H54 (cell line): Measurements from ENCODE around the gene COA8.

ENCODE experiments used
- DNase-seq: peaks from one replicate; pipeline ENCODE4 v3.0.0; 2011; ENCODE audit warnings: low spot score, mixed read lengths; ENCODE audit not compliant: insufficient read length
- FAIRE-seq: peaks from 3 replicates; lab custom pipeline; 2011; peaks lifted over from hg19 to GRCh38; lab: Jason Lieb, UNC
- POLR2A ChIP-seq: IDR thresholded peaks from 2 replicates; pipeline ENCODE4 v1.6.1; 2011; ENCODE audit warnings: low read depth, mild to moderate bottlenecking, low read length

The COA8 gene

GRCh38 chr14:103562429-103563225, at the start of gene COA8, which contains the start of gene BAG5:
Gene COA8, plus strand, starts transcription at chr14:103562960. Its CDS starts 42 bp downstream, at chr14:103563002.
Gene BAG5, minus strand, starts transcription at chr14:103562657. Its CDS starts 1,493 bp downstream, at chr14:103561164.
- no peak for FAIRE-seq
- DNase-seq = peak; percentile 91
- peak; percentile 55 for TF ChIP-seq POLR2A

- FAIRE-seq (no peak), DNase-seq (no peak)
- TF ChIP-seq POLR2A = no peak
Measured at GRCh38 chr14:103514596-103515421, 48.0 kb upstream of the COA8 start.

- TF ChIP-seq POLR2A = no peak
- no peak for DNase-seq
- FAIRE-seq = no peak
Measured at GRCh38 chr14:103516426-103517173, 46.2 kb upstream of the COA8 start.

- no peak for FAIRE-seq
- DNase-seq = no peak
- TF ChIP-seq POLR2A = no peak
Measured at GRCh38 chr14:103517174-103517566, 45.6 kb upstream of the COA8 start.

- TF ChIP-seq POLR2A = no peak
- FAIRE-seq (no peak), DNase-seq (no peak)
Measured at GRCh38 chr14:103517721-103518421, 44.9 kb upstream of the COA8 start.

- DNase-seq (peak; percentile 89), FAIRE-seq (peak; percentile 6)
- no peak for TF ChIP-seq POLR2A
Measured at GRCh38 chr14:103518422-103519042, 44.2 kb upstream of the COA8 start.

GRCh38 chr14:103519043-103519836, 43.5 kb upstream of the COA8 start:
- no peak for DNase-seq
- FAIRE-seq = no peak
- TF ChIP-seq POLR2A = no peak

GRCh38 chr14:103519837-103520212, 42.9 kb upstream of the COA8 start:
- FAIRE-seq (no peak), DNase-seq (no peak)
- TF ChIP-seq POLR2A = no peak

GRCh38 chr14:103520269-103520656, 42.5 kb upstream of the COA8 start:
- DNase-seq (no peak), FAIRE-seq (no peak)
- no peak for TF ChIP-seq POLR2A

GRCh38 chr14:103520657-103521437, 41.9 kb upstream of the COA8 start:
- DNase-seq (peak; percentile 77), FAIRE-seq (no peak)

GRCh38 chr14:103521438-103521950, 41.3 kb upstream of the COA8 start:
- no peak for FAIRE-seq
- no peak for DNase-seq
- TF ChIP-seq POLR2A = no peak

More at GRCh38 chr14:103520657-103521437, 41.9 kb upstream of the COA8 start:
- TF ChIP-seq POLR2A = no peak
